SU-DHL-6 (cell line): ENCODE data around the gene SLC16A7.

Source experiments
- EZH2phosphoT487 ChIP-seq: fragments of 200-600 bp; sonication (generic), shearing (Covaris generic); conservative IDR thresholded peaks from 2 replicates; pipeline ENCODE4 v1.6.1; 2018; ENCODE audit warnings: mild to moderate bottlenecking, antibody characterized with exemption, low read length, moderate library complexity, mixed read lengths
- TF ChIP-seq, protein P1 (sequence below): fragments of 200-600 bp; sonication (generic); IDR thresholded peaks from one replicate; pipeline ENCODE4 v1.5.1; 2017; ENCODE audit warnings: antibody characterized with exemption, mild to moderate bottlenecking, low read length, moderate library complexity; ENCODE audit not compliant: insufficient read depth, poor library complexity, severe bottlenecking

DNA sequence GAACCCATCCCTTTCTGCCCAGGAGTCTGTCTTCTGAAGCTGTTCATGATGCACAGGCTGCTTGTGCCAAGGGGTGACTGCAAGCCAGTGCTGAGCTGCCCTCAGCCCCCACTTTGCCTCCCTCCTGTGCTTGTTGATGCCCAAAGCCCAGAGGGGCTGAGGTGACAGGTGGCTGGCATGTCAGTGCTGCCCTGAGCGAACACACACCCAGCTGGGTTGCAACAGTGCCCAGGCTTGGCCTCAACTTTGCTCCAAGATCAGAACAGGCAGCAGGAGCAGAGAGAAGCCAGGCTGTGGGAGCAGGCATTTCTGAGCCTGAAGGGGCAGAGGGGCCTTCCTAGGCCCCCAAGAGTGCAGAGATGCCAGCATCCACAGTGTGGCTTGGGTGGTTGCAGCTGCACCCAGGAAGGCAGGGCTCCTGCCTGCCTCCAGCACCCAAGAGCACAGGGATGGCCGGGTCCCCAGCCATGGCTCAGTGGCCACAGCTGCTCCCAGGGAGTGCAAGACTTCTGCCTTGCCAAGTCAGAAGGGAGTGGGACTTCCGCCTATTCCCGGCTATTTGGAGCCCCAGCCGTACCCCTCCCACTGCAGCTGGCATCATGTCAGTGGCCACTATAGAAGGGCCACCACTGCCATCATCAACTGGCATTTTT lies 83.1 kb downstream of the SLC16A7 start:
- TF ChIP-seq, protein P1, sequence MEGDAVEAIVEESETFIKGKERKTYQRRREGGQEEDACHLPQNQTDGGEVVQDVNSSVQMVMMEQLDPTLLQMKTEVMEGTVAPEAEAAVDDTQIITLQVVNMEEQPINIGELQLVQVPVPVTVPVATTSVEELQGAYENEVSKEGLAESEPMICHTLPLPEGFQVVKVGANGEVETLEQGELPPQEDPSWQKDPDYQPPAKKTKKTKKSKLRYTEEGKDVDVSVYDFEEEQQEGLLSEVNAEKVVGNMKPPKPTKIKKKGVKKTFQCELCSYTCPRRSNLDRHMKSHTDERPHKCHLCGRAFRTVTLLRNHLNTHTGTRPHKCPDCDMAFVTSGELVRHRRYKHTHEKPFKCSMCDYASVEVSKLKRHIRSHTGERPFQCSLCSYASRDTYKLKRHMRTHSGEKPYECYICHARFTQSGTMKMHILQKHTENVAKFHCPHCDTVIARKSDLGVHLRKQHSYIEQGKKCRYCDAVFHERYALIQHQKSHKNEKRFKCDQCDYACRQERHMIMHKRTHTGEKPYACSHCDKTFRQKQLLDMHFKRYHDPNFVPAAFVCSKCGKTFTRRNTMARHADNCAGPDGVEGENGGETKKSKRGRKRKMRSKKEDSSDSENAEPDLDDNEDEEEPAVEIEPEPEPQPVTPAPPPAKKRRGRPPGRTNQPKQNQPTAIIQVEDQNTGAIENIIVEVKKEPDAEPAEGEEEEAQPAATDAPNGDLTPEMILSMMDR: no peak
- TF ChIP-seq EZH2phosphoT487: no peak
